ENCODE results near the gene PHF3.

Gene PHF3

DNA sequence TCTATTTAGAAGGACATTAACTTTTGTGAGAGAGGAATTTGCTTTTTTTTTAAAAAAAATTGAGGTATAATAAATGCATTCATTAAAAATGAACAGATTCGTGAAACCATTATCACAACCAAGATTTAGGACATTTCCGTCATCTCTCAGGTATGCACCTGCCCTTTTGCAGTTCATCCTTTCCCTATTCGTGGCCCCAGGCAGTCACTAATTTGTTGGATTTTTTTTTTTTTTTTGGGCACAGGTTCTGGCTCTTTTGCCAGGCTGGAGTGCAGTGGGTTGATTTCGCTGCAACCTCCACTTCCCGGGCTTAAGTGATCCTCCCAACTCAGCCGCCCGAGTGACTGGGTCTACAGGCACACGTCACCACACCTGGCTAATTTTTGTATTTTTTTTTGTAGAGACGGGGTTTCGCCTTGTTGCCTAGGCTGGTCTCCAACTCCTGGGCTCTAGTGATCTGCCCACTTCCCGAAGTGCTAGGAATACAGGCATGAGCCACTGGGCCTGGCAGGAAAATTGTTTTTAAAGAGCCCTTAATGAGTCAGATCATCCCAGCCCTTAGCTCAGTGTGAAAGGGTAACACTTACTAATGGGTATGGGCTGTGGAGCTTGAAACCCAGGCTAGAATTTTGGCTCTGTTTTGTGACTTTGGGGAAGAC, 9.2 kb downstream of the PHF3 start:
- DNase-seq = no peak

- DNase-seq = no peak
These were observed 13.7 kb downstream of the PHF3 start for GRCh38 chr6:63649269-63649668.

DNA sequence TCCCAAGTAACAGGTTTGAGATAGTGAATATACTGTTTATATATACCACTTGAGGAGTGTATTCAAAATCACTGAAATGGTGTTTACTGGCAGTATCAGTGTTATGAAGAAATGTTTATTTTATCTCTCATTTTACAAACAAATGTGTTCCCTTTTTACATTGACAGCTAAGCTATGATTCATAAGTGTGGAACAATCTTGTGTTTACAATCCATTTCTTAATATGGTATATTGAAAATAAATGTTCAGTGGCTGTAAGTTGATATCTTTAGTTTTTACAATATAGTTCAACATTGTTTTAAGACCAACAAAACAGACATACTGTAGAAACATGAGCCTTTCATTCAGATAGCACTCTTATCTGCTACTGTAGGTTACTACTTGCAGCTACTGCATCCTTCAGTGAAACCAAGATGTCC, 14.3 kb downstream of the PHF3 start:
- DNase-seq = no peak

GRCh38 chr6:63652980-63653379, 17.4 kb downstream of the PHF3 start:
- DNase-seq = no peak

DNA sequence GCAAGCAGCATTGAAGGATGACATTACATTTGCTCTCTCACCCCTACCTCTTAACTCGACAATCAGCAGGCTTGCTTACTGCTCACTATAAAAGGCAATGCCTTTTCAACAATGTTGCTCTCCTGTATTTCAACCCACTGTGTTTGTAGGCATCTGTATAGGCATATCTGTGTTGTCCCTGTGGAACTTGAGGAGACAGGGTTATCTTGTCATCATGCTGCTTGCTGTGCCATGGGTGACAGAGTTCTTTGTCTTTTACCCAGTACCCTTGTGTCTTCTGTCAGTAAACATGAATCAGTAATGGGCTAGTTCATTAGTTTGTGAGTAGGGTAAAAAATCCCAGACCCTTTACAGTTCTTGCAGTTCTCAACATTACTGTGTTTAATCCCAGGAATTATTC, 25.2 kb downstream of the PHF3 start:
- no peak for DNase-seq

DNA sequence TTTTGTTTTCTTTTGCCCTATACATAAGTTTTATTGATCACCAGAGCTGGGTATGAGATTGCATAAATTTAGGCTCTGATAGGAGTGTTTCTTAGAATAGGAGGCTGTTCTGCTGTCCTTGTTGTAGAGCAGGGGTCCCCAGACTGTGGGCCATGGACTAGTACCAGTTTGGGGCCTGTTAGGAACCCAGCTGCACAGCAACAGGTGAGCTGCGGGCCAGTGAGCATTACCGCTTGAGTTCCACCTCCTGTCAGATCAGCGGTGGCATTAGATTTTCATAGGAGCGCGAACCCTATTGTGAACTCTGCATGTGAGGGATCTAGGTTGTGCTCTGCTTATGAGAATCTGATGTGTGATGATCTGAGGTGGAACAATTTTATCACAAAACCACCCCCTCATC, 26.2 kb downstream of the PHF3 start:
- no peak for DNase-seq

GRCh38 chr6:63663147-63663955, 27.7 kb downstream of the PHF3 start:
- no peak for DNase-seq

GRCh38 chr6:63663956-63664281, 28.3 kb downstream of the PHF3 start:
- DNase-seq = no peak

DNA sequence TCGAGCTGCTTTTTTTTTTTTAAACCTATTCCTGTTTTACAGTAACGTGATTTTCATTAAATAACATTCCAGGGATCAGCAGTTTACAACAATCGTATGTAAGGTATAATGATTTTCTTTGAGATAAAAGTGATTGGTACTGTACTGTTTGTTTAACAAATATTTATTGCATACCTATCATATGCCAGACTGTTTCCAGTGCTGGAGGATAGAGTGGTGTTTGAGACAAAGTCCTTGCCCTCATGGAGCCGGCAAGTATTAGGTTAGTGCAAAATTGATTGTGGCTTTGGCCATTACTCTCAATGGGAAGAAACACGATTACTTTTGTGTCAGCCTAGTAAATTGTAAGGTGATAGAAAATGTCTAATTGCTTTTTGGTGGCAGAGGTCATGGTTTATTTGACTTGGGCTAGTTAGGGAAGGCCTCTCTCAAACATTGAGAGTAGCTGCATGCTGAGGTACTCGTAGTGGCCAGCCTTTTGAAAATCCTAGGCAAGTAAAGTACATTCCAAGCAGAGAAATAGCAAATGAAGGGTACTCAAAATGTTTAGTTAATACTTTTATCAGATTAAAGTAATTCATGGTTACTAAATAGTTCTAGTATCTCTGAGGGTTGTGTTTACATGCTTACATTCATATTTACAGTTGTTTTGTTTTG, 35.6 kb downstream of the PHF3 start:
- DNase-seq = no peak

DNA sequence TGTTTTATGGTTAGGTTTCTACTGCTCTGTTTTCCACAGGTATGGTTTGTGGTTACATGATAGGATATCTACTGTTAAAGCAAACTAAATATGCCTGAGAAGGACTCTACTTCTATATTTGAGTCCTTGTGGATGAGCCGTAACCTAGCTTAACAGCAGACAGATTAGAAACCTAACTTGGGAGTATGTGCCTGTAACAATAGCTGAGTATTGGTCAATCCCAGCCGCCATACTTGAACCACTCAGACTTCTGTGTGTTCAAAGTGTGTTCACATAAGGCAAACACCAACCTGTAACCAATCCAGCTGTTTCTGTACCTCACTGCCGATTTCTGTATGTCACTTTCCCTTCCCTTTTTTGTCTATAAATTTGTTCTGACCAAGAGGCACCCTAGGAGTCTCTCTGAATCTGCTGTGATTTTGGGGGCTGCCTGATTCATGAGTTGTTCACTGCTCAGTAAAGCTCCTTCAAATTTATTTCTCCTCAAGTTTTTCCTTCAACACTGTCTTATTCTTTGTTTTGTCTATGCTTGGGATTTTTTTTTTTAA, 37.1 kb downstream of the PHF3 start:
- no peak for DNase-seq

- no peak for DNase-seq
These were observed 38.1 kb downstream of the PHF3 start for GRCh38 chr6:63673692-63674091.

DNA sequence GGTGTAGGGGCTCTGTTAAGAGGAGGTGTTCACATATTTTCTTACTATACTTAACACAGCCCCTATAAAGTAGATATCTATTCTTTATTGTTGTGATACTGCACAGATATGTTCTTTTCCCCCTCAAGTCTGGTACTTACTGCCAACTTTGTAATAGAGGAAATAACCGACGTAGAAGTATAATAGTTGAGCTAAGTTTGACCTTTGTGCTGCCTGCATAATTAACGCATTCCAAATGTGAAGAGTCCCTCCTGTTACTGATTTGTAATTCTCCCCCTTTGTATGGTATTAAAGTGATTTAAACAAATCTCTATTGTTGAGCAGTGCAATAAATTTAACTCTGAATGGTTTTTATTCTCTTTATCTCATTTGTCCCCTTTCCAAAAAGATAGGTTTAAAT, 39.0 kb downstream of the PHF3 start:
- DNase-seq = no peak

- DNase-seq = no peak
These were observed 39.5 kb downstream of the PHF3 start for GRCh38 chr6:63675138-63675537.

DNA sequence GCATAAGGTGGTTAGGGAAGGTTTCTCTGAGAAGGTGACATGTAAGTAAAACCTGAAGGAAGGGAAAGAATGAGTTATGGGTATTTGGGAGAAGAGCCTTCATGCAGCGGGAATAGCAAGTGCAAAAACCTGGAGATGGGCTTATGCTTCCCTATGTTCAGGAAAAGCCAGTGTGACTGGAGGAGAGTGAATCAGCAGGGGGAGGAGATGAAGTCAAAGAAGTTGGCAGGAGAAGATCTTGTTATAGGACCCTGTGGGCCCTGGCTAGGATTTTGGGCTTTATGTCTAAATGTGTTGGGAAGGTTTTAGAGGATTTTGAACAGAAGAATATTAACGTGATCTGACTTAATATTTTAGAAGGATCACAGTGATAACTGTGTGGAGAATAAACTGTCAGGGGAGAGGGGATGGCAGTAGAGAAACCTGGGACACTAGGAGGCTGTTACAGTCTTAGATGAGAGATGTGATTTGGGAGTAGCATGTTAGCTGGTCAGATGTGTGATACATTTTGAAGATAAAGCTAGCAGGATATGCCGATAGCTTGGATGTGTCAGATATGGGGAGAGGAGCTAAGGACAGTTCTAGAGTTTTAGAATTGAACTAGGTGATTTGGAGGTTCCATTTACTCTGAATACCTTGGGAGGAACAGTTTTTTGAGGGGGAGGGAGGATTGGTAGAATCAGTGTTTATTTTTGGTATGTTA, 41.0 kb downstream of the PHF3 start:
- no peak for DNase-seq

DNA sequence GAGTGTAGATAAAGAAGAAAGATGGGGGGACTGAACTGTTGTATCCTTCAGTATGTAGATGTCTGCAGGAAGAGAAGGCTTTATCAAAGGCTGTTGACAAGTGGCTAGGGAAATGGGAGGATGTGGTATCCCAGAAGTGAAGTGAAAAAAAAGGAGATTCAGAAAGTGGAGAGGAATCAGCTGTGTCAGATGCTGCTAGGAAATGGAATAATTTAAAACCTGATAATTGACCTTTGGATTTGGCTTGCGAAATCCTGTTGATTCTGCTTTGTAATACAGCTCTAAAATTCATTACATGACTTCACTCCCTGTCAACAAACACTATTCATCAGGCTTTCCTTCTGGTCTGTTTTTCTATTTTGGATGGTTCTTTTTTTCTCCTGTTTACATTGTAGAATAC, 41.7 kb downstream of the PHF3 start:
- no peak for DNase-seq

- no peak for DNase-seq
These were observed 47.5 kb downstream of the PHF3 start for GRCh38 chr6:63683071-63683603.

DNA sequence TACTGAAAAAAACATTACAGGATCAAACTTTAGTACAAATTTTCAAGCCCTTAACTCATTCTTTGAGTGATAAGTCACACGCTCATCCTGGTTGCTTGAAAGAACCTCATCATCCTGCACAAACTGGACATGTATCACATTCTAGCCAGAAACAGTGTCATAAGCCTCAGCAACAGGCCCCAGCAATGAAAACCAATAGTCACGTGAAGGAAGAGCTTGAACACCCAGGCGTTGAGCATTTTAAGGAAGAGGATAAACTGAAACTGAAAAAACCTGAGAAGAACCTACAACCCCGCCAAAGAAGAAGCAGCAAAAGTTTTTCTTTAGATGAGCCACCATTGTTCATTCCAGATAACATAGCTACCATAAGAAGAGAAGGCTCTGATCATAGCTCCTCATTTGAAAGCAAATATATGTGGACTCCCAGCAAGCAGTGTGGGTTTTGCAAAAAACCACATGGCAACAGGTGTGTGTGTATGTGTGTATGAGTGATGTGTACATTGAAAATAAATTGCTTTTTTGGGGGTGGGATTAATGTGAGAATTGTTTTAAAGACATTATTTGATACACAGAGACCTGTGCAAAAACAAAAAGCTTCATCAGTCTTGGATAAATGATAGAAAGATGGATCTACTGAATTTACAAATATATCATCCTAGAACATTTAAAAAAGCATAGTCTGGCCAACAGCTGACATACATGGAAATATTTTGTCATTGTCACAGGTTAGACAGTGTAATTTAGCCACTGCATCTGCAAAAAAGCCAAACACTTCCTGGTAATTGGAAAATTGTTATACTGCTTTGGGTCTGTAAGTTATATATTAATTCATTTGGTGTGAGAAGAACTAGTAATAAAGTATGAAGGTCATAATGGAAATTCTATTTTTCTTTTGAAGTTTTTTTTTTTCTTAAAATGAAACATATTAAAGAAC, 50.1 kb downstream of the PHF3 start:
- no peak for DNase-seq

GRCh38 chr6:63689421-63689820, 53.8 kb downstream of the PHF3 start:
- no peak for DNase-seq

GRCh38 chr6:63690221-63690620, 54.6 kb downstream of the PHF3 start:
- DNase-seq = no peak

DNA sequence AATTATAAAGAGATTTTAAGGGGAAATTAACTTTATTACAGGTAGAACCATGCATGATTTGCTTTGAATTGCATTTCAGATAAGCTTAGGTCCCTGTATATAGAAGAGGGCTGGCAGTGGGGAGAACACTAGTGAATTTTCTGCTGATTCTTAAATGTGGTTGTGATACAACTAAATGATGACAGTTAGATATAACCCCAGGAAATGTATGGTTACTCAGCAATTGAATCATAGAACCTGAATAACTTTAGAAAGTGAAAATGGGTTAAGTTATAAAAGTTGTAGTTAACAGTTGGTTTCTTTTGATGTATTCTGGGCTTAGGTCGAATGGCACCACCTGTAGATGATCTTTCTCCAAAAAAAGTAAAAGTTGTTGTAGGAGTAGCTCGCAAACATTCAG, 70.1 kb downstream of the PHF3 start:
- DNase-seq = no peak

GRCh38 chr6:63706630-63707029, 71.0 kb downstream of the PHF3 start:
- no peak for DNase-seq

- no peak for DNase-seq
These were observed 73.0 kb downstream of the PHF3 start for GRCh38 chr6:63708631-63709030.
